ENCODE results near the gene EDAR.

Gene EDAR

DNA sequence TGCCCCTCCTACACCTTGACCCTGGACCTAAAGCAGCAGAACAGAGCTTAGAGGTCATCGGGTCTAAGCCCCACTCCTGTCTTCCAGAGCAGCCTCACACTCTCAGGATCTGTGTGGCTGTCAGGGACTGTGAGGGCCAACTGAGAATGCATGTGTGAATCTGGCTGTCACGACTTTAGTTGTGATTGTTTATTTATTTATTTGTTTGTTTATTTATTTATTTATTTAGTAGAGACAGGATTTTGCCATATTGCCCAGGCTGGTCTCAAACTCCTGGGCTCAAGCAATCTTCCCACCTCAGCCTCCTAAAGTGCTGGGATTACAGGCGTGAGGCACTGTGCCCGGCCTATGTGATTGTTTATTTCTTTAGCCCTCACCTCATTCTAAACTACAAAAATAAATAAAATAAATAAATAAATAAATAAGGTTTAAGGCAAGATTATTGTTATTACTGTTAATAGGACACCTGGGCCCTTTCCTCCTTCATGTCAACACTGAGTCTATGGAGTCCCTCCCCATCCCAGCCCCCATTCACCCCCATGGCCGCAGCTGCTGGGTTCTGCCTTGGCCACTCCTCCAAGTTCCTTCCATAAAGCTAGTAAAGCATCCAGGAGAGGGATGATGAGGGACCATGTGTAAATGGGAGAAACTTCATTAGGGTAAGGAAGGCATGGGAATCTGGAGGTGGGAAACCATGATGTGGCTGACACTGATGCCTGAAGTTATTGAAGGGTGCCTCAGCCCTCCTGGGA, 39.9 kb upstream of the EDAR start:
- DNase-seq (ENCODE audit: low spot score), result no peak
- TF ChIP-seq, protein P1, sequence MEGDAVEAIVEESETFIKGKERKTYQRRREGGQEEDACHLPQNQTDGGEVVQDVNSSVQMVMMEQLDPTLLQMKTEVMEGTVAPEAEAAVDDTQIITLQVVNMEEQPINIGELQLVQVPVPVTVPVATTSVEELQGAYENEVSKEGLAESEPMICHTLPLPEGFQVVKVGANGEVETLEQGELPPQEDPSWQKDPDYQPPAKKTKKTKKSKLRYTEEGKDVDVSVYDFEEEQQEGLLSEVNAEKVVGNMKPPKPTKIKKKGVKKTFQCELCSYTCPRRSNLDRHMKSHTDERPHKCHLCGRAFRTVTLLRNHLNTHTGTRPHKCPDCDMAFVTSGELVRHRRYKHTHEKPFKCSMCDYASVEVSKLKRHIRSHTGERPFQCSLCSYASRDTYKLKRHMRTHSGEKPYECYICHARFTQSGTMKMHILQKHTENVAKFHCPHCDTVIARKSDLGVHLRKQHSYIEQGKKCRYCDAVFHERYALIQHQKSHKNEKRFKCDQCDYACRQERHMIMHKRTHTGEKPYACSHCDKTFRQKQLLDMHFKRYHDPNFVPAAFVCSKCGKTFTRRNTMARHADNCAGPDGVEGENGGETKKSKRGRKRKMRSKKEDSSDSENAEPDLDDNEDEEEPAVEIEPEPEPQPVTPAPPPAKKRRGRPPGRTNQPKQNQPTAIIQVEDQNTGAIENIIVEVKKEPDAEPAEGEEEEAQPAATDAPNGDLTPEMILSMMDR (IDR thresholded peaks at IDR 0.05), result no peak
- Histone ChIP-seq H3K27ac (no peak overlapping the region), H3K4me3 (no peak overlapping the region)

DNA sequence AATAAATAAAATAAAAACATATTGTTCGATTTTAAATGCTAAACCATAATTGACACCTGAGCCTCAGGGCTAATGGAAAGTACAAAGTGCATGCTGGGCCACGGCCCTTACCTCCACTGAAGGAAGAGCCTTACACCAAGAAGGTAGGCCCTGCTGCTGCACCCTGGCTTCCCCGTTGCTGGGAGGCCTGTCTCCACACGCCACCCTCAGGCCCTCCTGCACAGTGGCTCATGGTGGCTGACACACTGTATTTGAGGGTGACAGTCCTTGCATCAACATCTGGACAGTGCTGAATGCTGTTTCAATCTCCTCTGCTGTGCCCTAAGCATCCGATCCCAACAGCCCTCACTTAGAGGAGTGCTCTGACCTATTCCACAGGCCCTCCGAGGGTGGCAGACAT, 39.3 kb upstream of the EDAR start:
- TF ChIP-seq, protein P1 (IDR thresholded peaks at IDR 0.05), result no peak
- no peak for DNase-seq (ENCODE audit: low spot score)
- H3K4me3 ChIP-seq, result no peak overlapping the region
- H3K27ac ChIP-seq, result no peak overlapping the region

DNA sequence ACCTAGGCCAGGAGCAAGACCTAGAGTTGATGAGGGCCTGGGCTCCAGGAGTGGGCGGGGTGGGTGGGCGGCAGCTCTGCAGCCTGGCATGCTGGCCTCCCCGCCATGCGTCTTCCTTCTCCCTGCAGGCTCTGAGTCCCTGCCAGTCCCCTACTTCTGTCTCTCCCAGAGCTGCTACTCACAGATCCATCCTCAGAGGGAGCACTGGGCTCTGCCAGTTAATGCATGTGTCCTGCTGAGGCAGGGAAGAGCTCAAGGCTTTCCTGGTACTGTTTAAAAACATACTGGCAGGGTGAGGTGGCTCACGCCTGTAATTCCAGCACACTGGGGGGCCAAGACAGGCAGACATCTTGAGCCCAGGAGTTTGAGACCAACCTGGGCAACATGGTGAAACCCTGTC, 38.7 kb upstream of the EDAR start:
- Histone ChIP-seq H3K27ac (no peak overlapping the region), H3K4me3 (no peak overlapping the region)
- no peak for DNase-seq (ENCODE audit: low spot score)
- TF ChIP-seq, protein P1 (IDR thresholded peaks at IDR 0.05), result no peak

DNA sequence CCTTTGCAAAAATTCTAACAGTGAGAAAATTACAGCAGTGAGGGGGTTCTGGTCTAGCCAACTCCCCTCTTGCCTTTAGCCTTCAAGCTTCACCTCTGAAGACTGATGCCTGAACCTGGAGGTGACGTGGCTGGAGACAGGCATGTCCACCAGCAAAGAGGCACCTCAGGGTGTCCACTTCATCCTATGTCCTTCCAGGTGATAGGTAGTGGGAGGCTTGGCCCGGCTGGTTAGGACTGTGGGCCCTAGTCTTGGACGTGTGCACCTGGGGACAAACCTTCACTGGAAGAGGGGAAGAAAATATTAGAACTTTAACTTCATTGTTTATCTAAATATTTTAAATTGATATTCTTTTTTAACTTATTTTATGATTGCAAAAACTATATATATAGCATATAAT, 35.5 kb upstream of the EDAR start:
- H3K4me3 ChIP-seq, result no peak overlapping the region
- TF ChIP-seq, protein P1 (IDR thresholded peaks at IDR 0.05), result no peak
- DNase-seq (ENCODE audit: low spot score), result no peak
- H3K27ac ChIP-seq, result no peak overlapping the region

DNA sequence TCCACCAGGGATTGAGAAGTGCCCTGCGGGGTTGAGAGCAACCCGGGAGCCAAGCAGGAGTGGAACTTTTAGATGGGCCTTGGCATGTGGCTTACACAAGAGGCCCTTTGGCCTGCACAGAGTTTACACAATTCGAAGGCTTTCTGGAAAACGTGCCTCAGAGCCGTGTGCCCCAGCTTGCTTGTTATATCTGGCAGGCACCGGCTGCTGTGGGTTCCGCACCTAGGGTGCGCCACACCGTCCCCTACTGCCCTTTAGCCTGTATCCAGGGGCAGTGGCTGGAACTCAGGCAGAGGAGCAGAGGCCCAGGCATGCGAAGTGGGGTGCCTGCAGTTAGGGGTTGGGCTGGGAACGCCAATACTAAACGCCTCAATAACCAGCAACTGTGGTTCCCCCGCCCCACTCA, 32.9 kb upstream of the EDAR start:
- no peak overlapping the region for H3K4me3 ChIP-seq
- H3K27ac ChIP-seq, result no peak overlapping the region
- no peak for DNase-seq (ENCODE audit: low spot score)
- TF ChIP-seq, protein P1 (IDR thresholded peaks at IDR 0.05), result no peak

DNA sequence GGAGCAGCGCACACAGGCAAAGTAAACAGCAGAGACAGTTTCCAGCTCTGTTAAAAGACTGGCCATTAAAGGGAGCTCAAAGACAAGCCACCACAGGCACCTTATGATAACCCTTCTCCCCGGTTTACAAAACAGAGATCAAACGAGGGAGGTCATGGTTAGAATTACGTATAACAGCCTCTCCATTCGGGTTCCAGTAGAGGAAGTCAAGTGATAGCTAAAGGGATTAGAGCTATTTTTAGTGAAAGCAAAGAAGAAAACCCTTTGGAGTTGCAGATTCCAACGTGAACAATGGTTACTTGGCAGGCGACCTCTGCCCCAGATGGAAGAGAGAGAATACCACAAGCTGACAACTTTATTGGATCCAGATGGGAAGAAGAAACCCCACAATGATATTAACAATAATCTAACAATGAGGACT, 31.2 kb upstream of the EDAR start:
- DNase-seq (ENCODE audit: low spot score), result no peak
- H3K4me3 ChIP-seq, result no peak overlapping the region
- no peak overlapping the region for H3K27ac ChIP-seq
- TF ChIP-seq, protein P1 (IDR thresholded peaks at IDR 0.05), result no peak

DNA sequence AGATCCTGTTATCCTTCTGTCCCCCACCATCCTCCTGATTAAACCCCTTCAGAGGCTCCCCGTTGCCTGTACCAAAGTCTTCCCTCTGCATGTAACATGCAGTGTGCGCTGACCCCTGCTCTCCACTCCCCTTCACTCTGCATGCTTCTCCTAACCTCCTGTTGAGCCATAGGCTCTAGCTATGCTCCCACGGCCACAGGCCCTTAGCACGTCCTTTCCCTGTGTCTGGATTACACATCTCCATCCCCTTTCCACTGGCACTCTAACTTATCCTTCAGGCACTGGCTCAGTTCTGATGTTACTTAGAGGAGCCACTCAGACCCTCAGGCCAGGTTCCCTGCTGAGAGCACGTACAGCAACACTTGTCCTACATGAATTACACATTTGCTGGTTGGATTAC, 29.4 kb upstream of the EDAR start:
- Histone ChIP-seq H3K27ac (no peak overlapping the region), H3K4me3 (no peak overlapping the region)
- no peak for DNase-seq (ENCODE audit: low spot score)
- TF ChIP-seq, protein P1 (IDR thresholded peaks at IDR 0.05), result no peak
